GM18867 (cell line): ENCODE data around the gene SSC5D.

Experiments used
- ATAC-seq: cut with Tn5 transposase; IDR thresholded peaks from one replicate; pipeline ENCODE4 v1.9.1; 2021; ENCODE audit warnings: mild to moderate bottlenecking, moderate library complexity; ENCODE audit not compliant: unreplicated experiment

Gene SSC5D

GRCh38 chr19:55552620-55553019 is 64.4 kb downstream of the SSC5D start:
- no peak for ATAC-seq

- no peak for ATAC-seq
These were observed 65.3 kb downstream of the SSC5D start for GRCh38 chr19:55553217-55554182.

DNA sequence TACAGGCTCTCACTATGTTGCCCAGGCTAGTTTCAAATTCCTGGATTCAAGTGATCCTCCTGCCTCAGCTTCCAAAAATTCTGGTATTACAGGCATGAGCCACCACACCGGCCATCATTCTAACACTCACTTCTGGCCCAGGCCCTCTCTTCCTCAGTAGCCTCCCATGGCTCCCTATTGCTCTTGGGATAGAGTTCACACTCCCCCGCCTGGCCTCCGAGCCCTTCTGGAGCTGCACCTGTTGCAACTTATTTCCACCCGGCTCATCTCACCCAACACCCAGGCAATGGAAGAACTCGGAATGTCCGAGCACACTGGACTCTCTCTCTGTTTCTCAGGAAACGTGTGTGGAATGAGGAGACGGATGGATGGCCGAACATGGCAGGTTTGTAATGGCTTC is 66.1 kb downstream of the SSC5D start:
- ATAC-seq, result no peak

GRCh38 chr19:55554741-55555152 is 66.5 kb downstream of the SSC5D start:
- ATAC-seq, result no peak

DNA sequence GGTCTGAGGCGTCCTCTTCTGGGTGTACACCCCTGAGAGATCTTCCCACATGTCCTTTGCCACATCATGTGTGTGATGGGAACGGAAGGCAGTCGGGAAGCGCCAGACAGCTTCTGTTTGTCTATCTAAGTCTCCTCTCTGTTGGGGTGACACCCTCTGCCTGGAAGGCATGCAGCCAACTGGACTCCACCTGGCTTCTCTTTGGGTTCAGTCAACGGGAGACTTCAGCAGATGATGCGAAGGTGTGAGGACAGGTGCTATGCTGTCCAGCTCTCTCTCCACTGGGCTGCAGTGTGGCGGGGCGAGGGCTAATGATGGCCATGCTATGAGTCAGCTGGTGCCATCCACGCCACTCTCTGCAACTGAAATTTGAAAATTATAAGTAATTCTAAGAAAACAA is 71.4 kb downstream of the SSC5D start:
- no peak for ATAC-seq

GRCh38 chr19:55563261-55563690 is 75.0 kb downstream of the SSC5D start:
- ATAC-seq, result no peak

DNA sequence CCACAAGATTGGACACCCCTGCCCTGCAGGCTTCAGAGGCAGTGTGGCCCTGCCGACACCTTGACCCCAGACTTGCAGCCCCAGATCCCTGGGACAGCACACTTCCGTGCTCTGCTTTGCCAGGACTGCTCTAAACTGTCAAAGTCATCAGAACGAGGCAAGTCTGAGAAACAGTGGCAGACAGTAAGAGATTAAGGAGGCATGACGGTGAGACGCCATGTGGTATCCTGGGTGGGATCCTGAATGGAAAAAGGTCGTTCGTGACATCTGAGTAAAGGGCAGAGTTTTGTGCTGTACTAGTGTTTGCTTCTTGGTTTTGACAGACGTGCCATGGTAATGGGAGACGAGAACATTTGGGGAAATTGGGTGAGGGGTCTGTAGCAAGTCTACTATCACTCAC is 78.6 kb downstream of the SSC5D start:
- ATAC-seq, result no peak

- no peak for ATAC-seq
These were observed 79.6 kb downstream of the SSC5D start for GRCh38 chr19:55567708-55568328.
